SK-N-SH treated with all-trans-retinoic acid at 6 μM for 48 hours (cell line): ENCODE measurements around the gene ADCY5.

ENCODE experiments used
- ATAC-seq: fragments of 200-7000 bp; cut with Tn5 transposase; 3 replicates; pipeline ENCODE4 v1.9.1; 2020; ENCODE audit warnings: mild to moderate bottlenecking, moderate library complexity
- ARNTL ChIP-seq: fragments of 450-650 bp; formaldehyde crosslinking; IDR thresholded peaks from 2 replicates; pipeline ENCODE4 v1.5.0; 2020; ENCODE audit warnings: low read depth, mild to moderate bottlenecking, moderate library complexity, borderline replicate concordance
- BACH2 ChIP-seq: fragments of 250-450 bp; sonication (Bioruptor Pico); IDR thresholded peaks from 2 replicates; pipeline ENCODE4 v1.9.0; 2021; ENCODE audit warnings: mild to moderate bottlenecking, borderline replicate concordance
- CSDC2 ChIP-seq: fragments of 250-450 bp; sonication (Bioruptor Pico); IDR thresholded peaks from 2 replicates; pipeline ENCODE4 v1.5.0; 2020; ENCODE audit warnings: mild to moderate bottlenecking, moderate library complexity
- ESRRG ChIP-seq: fragments of 250-450 bp; sonication (Bioruptor Pico); IDR thresholded peaks from 2 replicates; pipeline ENCODE4 v1.6.1; 2021; ENCODE audit warnings: mild to moderate bottlenecking
- GLIS3 ChIP-seq: fragments of 250-450 bp; sonication (Bioruptor Pico); IDR thresholded peaks from 2 replicates; pipeline ENCODE4 v1.5.0; 2020; ENCODE audit warnings: mild to moderate bottlenecking, moderate library complexity
- ISL1 ChIP-seq: fragments of 250-450 bp; sonication (Bioruptor Pico); IDR thresholded peaks from 2 replicates; pipeline ENCODE4 v2.1.2; 2022; ENCODE audit warnings: mild to moderate bottlenecking, moderate library complexity
- OSR1 ChIP-seq: fragments of 250-450 bp; sonication (Bioruptor Pico); IDR thresholded peaks from 2 replicates; pipeline ENCODE4 v1.8.0; 2022; ENCODE audit warnings: moderate library complexity, mild to moderate bottlenecking, inconsistent platforms
- PPARA ChIP-seq: fragments of 250-450 bp; sonication (Bioruptor Pico); IDR thresholded peaks from 2 replicates; pipeline ENCODE4 v1.5.0; 2020; ENCODE audit warnings: mild to moderate bottlenecking, borderline replicate concordance
- RARB ChIP-seq: fragments of 250-450 bp; sonication (Bioruptor Pico); IDR thresholded peaks from 2 replicates; pipeline ENCODE4 v1.8.0; 2021; ENCODE audit warnings: mild to moderate bottlenecking, moderate library complexity
- SNAI2 ChIP-seq: fragments of 250-450 bp; sonication (Bioruptor Pico); IDR thresholded peaks from 2 replicates; pipeline ENCODE4 v1.5.0; 2020; ENCODE audit warnings: mild to moderate bottlenecking, moderate library complexity
- TCF4 ChIP-seq: fragments of 250-450 bp; sonication (Bioruptor Pico); IDR thresholded peaks from 2 replicates; pipeline ENCODE4 v1.8.0; 2021; ENCODE audit warnings: mild to moderate bottlenecking, moderate library complexity, borderline replicate concordance
- TOX ChIP-seq: fragments of 250-450 bp; sonication (Bioruptor Pico); IDR thresholded peaks from 2 replicates; pipeline ENCODE4 v1.8.0; 2021; ENCODE audit warnings: mild to moderate bottlenecking, moderate library complexity, borderline replicate concordance
- ZC3H10 ChIP-seq: fragments of 250-450 bp; sonication (Bioruptor Pico); IDR thresholded peaks from 2 replicates; pipeline ENCODE4 v1.5.1; 2021; ENCODE audit warnings: mild to moderate bottlenecking, moderate library complexity
- ZFP3 ChIP-seq: fragments of 250-450 bp; sonication (Bioruptor Pico); IDR thresholded peaks from 2 replicates; pipeline ENCODE4 v1.5.0; 2020; ENCODE audit warnings: mild to moderate bottlenecking, moderate library complexity
- ZFP30 ChIP-seq: fragments of 450-650 bp; formaldehyde crosslinking; IDR thresholded peaks from 2 replicates; pipeline ENCODE4 v1.5.0; 2022; ENCODE audit warnings: mild to moderate bottlenecking, moderate library complexity
- ZNF565 ChIP-seq: fragments of 450-650 bp; formaldehyde crosslinking; conservative IDR thresholded peaks from 2 replicates; pipeline ENCODE4 v1.5.0; 2020; ENCODE audit warnings: low read depth, mild to moderate bottlenecking, moderate library complexity
- ZNF70 ChIP-seq: fragments of 450-650 bp; formaldehyde crosslinking; IDR thresholded peaks from 2 replicates; pipeline ENCODE4 v1.5.0; 2020; ENCODE audit warnings: mild to moderate bottlenecking, moderate library complexity
- ZNF8 ChIP-seq: fragments of 450-650 bp; formaldehyde crosslinking; IDR thresholded peaks from 2 replicates; pipeline ENCODE4 v1.5.0; 2020; ENCODE audit warnings: mild to moderate bottlenecking, moderate library complexity
- TF ChIP-seq, protein P1 (sequence below): fragments of 250-450 bp; sonication (Bioruptor Pico); IDR thresholded peaks from 2 replicates; pipeline ENCODE4 v1.8.0; 2020; ENCODE audit warnings: mild to moderate bottlenecking, moderate library complexity, borderline replicate concordance
- TF ChIP-seq, protein P2 (sequence below): fragments of 250-450 bp; sonication (Bioruptor Pico); IDR thresholded peaks from 2 replicates; pipeline ENCODE4 v1.5.1; 2021; ENCODE audit warnings: mild to moderate bottlenecking, moderate library complexity
- TF ChIP-seq, protein P3 (sequence below): fragments of 250-450 bp; sonication (Bioruptor Pico); IDR thresholded peaks from 2 replicates; pipeline ENCODE4 v1.5.0; 2020; ENCODE audit warnings: mild to moderate bottlenecking, moderate library complexity

The ADCY5 gene

DNA sequence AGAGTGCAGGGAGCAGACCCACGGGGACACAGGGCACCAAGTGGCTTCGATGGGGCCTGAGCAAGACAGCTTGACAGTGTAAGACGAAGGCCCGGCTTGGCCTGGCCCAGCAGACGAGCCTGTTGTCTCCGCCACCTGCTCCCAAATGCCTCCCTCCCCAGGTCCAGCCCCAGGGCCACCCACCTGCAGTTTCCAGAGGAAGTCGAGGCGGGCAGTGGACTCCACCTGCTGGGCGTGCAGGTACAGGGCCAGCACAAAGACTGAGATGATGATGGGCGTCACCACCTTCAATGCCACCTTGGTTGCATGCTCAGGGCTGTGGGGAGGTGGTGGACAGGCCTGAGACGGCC is 153.0 kb downstream of the ADCY5 start:
- ATAC-seq = no peak
- TF ChIP-seq SNAI2 = no peak
- no peak for TF ChIP-seq ZC3H10
- TF ChIP-seq ZNF70 (CRISPR knock-in tag) = no peak
- no peak for TF ChIP-seq ISL1 (CRISPR knock-in tag)
- no peak for TF ChIP-seq OSR1
- TF ChIP-seq ARNTL (CRISPR knock-in tag) = no peak
- no peak for TF ChIP-seq PPARA (CRISPR knock-in tag)
- TF ChIP-seq, protein P1, sequence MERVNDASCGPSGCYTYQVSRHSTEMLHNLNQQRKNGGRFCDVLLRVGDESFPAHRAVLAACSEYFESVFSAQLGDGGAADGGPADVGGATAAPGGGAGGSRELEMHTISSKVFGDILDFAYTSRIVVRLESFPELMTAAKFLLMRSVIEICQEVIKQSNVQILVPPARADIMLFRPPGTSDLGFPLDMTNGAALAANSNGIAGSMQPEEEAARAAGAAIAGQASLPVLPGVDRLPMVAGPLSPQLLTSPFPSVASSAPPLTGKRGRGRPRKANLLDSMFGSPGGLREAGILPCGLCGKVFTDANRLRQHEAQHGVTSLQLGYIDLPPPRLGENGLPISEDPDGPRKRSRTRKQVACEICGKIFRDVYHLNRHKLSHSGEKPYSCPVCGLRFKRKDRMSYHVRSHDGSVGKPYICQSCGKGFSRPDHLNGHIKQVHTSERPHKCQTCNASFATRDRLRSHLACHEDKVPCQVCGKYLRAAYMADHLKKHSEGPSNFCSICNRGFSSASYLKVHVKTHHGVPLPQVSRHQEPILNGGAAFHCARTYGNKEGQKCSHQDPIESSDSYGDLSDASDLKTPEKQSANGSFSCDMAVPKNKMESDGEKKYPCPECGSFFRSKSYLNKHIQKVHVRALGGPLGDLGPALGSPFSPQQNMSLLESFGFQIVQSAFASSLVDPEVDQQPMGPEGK = no peak
- TF ChIP-seq ZNF8 (CRISPR knock-in tag) = no peak
- TF ChIP-seq, protein P2, sequence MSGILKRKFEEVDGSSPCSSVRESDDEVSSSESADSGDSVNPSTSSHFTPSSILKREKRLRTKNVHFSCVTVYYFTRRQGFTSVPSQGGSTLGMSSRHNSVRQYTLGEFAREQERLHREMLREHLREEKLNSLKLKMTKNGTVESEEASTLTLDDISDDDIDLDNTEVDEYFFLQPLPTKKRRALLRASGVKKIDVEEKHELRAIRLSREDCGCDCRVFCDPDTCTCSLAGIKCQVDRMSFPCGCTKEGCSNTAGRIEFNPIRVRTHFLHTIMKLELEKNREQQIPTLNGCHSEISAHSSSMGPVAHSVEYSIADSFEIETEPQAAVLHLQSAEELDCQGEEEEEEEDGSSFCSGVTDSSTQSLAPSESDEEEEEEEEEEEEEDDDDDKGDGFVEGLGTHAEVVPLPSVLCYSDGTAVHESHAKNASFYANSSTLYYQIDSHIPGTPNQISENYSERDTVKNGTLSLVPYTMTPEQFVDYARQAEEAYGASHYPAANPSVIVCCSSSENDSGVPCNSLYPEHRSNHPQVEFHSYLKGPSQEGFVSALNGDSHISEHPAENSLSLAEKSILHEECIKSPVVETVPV (CRISPR knock-in tag) = no peak
- TF ChIP-seq ZFP30 (CRISPR knock-in tag) = no peak

DNA sequence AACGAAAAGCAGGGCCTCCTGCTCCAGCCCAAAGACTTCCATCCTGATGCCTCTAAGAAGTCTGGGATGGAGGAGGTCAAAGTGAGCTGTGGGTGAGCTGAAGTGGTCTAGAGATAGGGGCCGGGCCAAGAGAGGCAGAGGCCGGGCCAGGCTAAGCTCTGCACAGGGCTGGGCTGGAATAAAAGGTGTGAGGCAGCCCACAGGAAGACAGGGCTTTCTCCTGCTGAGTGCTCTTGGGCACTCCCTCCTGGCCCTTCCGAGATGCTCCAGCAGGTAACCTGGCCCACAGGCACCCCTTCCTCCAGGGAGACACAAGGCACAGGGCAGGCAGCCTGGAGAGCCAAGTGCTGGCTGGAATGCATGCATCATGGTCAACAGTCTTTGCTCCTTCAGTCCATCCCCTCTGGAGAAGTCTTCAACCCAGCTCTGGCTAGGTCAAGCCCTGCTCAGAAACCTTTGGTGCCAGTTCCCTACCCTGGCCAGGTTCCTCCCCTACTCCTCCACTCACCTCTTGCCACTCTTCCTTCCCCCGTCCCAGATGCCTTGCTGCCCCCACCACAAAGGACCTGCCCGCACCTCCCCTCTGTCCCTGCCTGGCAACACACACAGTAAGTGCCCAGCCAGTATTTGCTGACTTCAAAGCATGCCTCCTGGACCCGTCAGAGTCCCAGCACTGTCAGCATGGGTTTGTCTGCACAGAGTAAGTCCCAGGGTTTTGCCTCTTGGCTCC is 153.6 kb downstream of the ADCY5 start:
- TF ChIP-seq ZC3H10 = no peak
- TF ChIP-seq ZNF565 (CRISPR knock-in tag) = no peak
- no peak for TF ChIP-seq TCF4 (CRISPR knock-in tag)
- no peak for TF ChIP-seq PPARA (CRISPR knock-in tag)
- TF ChIP-seq, protein P3, sequence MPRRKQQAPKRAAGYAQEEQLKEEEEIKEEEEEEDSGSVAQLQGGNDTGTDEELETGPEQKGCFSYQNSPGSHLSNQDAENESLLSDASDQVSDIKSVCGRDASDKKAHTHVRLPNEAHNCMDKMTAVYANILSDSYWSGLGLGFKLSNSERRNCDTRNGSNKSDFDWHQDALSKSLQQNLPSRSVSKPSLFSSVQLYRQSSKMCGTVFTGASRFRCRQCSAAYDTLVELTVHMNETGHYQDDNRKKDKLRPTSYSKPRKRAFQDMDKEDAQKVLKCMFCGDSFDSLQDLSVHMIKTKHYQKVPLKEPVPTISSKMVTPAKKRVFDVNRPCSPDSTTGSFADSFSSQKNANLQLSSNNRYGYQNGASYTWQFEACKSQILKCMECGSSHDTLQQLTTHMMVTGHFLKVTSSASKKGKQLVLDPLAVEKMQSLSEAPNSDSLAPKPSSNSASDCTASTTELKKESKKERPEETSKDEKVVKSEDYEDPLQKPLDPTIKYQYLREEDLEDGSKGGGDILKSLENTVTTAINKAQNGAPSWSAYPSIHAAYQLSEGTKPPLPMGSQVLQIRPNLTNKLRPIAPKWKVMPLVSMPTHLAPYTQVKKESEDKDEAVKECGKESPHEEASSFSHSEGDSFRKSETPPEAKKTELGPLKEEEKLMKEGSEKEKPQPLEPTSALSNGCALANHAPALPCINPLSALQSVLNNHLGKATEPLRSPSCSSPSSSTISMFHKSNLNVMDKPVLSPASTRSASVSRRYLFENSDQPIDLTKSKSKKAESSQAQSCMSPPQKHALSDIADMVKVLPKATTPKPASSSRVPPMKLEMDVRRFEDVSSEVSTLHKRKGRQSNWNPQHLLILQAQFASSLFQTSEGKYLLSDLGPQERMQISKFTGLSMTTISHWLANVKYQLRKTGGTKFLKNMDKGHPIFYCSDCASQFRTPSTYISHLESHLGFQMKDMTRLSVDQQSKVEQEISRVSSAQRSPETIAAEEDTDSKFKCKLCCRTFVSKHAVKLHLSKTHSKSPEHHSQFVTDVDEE (CRISPR knock-in tag) = no peak
- no peak for TF ChIP-seq TOX
- no peak for TF ChIP-seq CSDC2 (CRISPR knock-in tag)
- TF ChIP-seq ESRRG (CRISPR knock-in tag) = no peak
- TF ChIP-seq ZNF70 (CRISPR knock-in tag) = no peak
- no peak for TF ChIP-seq ZNF8 (CRISPR knock-in tag)
- TF ChIP-seq ISL1 (CRISPR knock-in tag) = no peak
- TF ChIP-seq, protein P1 = no peak
- TF ChIP-seq ZFP3 (CRISPR knock-in tag) = no peak
- ATAC-seq = peak; percentile 13; the same call in 1 of the 3 replicates

DNA sequence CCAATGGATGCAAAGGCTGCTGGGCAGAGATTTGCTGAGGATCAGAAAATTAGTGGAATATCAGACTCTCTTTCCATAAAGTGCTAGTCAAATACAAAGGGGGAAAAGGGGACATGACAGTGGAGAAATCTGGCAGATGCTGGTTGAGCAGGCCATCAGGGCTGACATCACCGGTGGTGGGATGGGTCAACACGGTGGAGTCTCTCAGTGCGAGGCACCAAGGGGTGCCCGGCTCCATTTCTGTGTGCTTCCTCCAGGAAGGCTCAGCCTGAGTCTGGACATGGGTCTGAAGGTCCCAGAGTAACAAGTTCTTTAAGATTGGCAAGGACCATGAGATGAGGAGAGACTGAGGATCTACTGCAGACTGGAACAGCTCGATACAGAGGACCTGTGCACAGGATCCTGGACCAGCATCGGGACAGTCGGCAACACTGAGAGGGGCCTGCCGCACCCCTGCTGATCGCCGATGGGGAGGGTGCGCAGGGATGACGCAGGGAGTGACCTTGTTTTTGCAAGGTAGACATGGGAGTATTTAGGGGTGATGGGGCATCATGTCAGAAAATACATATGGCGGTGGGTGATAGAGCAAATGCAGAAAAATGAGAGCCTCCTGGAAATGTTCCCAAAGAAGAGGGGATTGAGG is 154.5 kb downstream of the ADCY5 start:
- ATAC-seq = no peak
- TF ChIP-seq RARB (CRISPR knock-in tag) (no peak), ZC3H10 (no peak), ISL1 (CRISPR knock-in tag) (no peak), OSR1 (no peak), GLIS3 (no peak), PPARA (CRISPR knock-in tag) (no peak), BACH2 (CRISPR knock-in tag) (no peak)
- TF ChIP-seq, protein P1 = no peak
- TF ChIP-seq, protein P2 (CRISPR knock-in tag) = no peak
- TF ChIP-seq, protein P3 (CRISPR knock-in tag) = no peak
